AG09319 (cell line): ENCODE measurements around the gene ORC1.
A peak's percentile ranks its signal among the peaks of the same experiment; 100 is the strongest.

Experiments used
- DNase-seq: peaks from one replicate; pipeline ENCODE4 v3.0.0-alpha.2; 2010; ENCODE audit warnings: low read depth; ENCODE audit errors: extremely low read depth
- CTCF ChIP-seq: IDR thresholded peaks from 2 replicates; pipeline ENCODE4 v1.5.1; 2011; ENCODE audit warnings: low read depth, mild to moderate bottlenecking, inconsistent platforms, low read length, moderate library complexity

Gene ORC1

GRCh38 chr1:52365746-52366516 is 38.3 kb downstream of the ORC1 start, which contains the start of gene CC2D1B:
CC2D1B (minus strand) TSS chr1:52366205; CDS start chr1:52364620, 1,585 bp downstream.
- TF ChIP-seq CTCF, result no peak
- peak; percentile 91 for DNase-seq

- no peak for TF ChIP-seq CTCF
- peak; percentile 27 for DNase-seq
Measured at GRCh38 chr1:52365071-52365745, 39.0 kb downstream of the ORC1 start.

- no peak for TF ChIP-seq CTCF
- DNase-seq, result no peak
Measured at GRCh38 chr1:52364235-52364839, 39.9 kb downstream of the ORC1 start.

GRCh38 chr1:52360595-52360968 is 43.6 kb downstream of the ORC1 start:
- TF ChIP-seq CTCF, result no peak
- DNase-seq, result no peak

- TF ChIP-seq CTCF, result no peak
Measured at GRCh38 chr1:52359676-52360594, 44.3 kb downstream of the ORC1 start.

GRCh38 chr1:52358851-52359497 is 45.2 kb downstream of the ORC1 start:
- TF ChIP-seq CTCF, result no peak

More at GRCh38 chr1:52359676-52360594, 44.3 kb downstream of the ORC1 start:
- DNase-seq, result no peak

More at GRCh38 chr1:52358851-52359497, 45.2 kb downstream of the ORC1 start:
- DNase-seq, result no peak
